ENCODE results near the gene ATP6V0E2.

ATP6V0E2 gene

DNA sequence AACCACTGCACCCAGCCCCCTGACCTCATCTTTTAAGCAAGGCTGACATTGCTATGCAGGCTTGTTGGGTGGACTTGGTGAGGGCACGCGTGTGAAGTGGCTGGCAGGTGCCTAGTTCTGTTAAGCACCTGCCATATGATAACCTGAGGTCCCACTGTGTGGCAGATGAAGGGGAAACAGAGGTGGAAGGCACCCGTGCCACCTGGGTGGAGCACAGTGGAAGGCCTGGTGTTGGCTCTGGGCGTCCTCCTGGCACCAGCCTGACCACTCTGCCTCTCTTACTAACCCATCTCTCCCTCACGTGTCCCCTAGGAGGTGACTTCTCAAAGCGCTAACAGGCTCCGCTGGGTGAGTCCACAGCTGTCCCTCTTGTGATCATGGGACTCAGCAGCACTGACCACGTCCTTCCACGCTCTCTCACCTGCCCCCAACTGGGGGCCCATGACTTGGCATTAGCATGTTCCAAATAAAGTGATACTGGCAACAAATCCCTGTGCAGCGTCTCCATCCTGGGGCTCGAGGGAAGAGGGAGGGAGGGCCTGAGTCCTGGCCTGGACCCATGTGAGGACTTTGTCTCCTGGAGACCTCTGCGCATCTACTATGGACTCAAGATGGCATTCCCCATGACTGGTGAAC is 40.2 kb upstream of the ATP6V0E2 start:
- peak; percentile 13 for DNase-seq

DNA sequence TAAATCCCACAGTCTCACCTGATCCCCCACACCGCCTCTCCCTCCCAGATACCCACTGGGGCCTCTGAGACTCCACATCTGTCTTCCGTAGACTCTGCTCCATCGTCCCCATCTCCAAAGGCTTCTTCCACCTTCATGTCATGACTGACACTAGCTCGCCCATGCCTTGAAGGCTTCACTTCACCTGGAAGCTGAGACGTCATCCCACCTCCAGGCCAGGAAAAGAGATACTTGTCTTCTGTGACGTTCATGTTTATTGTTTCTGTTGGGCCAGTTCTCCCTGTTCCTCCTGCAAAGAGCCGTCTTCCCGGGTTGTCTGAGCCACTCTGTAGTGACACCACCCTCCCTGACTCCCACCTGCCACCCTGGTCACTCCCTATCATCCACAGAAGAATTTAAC is 39.2 kb upstream of the ATP6V0E2 start:
- H3K4me3 Mint-ChIP-seq = no peak overlapping the region
- no peaks in the 10 kb centered on the region for H3K9me3 Mint-ChIP-seq
- H3K36me3 Mint-ChIP-seq = peaks cover 6% of the 10 kb centered on the region
- H3K27me3 Mint-ChIP-seq = peaks cover 43% of the 10 kb centered on the region
- no peak overlapping the region for H3K27ac Mint-ChIP-seq
- CTCF ChIA-PET = no interaction called here
- peaks cover 17% of the 10 kb centered on the region for H3K4me1 Mint-ChIP-seq
- DNase-seq = peak; percentile 15

More for the DNA sequence above, 40.2 kb upstream of the ATP6V0E2 start:
- Mint-ChIP-seq H3K4me1 (peaks cover 8% of the 10 kb centered on the region), H3K4me3 (no peak overlapping the region), H3K36me3 (no peaks in the 10 kb centered on the region), H3K9me3 (no peaks in the 10 kb centered on the region), H3K27ac (no peak overlapping the region), H3K27me3 (peaks cover 43% of the 10 kb centered on the region)
- CTCF ChIA-PET = no interaction called here

DNA sequence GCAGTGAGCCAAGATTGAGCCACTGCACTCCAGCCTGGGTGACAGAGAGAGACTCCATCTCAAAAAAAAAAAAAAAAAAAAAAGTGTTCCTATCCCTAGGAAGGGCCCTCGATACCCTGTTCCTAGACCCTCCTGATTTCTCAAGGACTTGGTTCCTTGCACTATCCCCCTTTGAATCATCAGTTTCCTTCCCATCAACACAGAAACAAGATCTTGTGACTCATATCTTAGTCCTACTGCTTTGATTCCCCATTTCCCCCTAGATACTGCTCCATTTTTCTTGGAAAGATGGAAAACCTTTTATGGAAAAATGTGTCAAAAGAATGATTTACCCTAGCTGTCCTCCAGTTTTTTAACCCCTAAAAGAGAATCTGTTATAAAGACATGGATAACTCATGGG is 37.3 kb upstream of the ATP6V0E2 start:
- no peak for DNase-seq
- CTCF ChIA-PET = no interaction called here
- Mint-ChIP-seq H3K27ac (no peak overlapping the region), H3K9me3 (no peaks in the 10 kb centered on the region), H3K27me3 (peaks cover 31% of the 10 kb centered on the region), H3K4me3 (no peak overlapping the region), H3K36me3 (peaks cover 8% of the 10 kb centered on the region), H3K4me1 (peaks cover 23% of the 10 kb centered on the region)

DNA sequence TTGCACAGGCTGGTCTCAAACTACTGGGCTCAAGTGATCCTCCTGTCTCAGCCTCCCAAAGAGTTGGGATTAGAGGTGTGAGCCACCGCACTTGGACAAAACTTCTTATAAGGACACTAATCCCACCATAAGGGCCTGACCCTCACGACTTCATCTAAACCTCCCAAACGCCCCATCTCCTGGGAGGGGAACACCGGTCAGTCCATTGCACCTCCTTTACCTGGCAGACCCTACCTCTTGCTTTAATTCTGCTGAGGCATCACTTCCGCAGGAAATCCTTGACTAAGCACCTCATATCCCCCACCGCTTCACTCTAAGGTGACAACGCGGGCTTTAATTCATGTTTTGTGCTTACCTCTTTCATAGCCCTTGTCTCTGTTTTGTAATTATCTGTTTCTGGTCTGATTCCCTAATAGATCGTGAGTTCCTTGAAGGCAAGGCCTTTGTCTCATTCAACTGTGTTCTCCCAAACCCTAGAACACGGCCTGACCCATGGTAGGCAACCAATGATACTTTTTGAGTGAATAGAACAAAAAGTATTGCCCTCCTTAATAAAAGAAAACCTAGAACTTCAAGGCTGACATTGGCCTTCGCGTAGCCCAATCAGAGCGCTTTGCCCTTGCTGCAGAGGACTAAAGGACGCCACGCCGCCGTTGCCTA is 36.1 kb upstream of the ATP6V0E2 start:
- CTCF ChIA-PET = interaction anchor here (0.7 to 2.1 kb wide), 6 partner anchors 12 to 50 kb away, joined by 3 to 10 read pairs (median 3); no protein-coding TSS in a partner anchor
- no peaks in the 10 kb centered on the region for H3K9me3 Mint-ChIP-seq
- peaks cover 23% of the 10 kb centered on the region for H3K4me1 Mint-ChIP-seq
- no peak overlapping the region for H3K27ac Mint-ChIP-seq
- peaks cover 9% of the 10 kb centered on the region for H3K36me3 Mint-ChIP-seq
- peaks cover 22% of the 10 kb centered on the region for H3K27me3 Mint-ChIP-seq
- peak; percentile 14 for DNase-seq
- H3K4me3 Mint-ChIP-seq = peak overlapping the region; percentile 85

DNA sequence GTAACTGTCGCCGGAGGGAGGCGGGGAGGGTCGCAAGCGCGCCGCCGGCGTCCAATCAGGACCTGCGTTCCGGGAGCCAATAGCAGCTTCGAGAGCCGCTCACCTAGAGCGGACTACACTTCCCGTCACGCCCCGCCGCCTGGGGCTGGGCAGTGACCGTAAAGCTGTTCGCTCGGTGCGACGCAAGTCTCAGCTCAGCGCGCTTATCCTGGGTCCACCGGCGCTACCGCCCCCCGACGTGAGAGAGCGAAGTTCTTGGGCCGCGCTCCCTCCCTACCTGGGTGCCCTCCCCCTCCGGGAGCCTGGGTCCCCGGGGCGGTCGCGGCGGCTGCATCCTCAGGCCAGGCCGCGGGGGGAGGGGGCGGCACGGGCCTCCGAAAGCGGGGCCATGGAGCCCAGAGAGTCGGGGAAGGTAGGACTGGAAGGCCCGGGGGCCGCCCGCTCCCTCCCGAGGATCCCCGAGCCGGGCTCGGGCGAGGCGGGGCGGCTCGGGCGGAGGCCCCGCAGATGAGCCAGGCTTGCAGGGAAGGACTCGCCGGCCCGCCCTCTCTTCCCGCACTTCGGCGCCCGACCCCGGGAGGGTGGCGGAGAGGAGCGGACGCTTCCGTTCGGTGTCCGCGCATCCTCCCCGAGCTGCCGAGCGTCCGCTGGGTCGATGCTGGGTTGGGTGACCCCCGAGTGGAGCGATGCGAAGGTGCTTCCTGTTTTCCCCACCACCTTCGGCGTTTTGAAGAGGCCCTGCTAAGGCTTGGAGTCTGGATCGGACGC is 35.4 kb upstream of the ATP6V0E2 start, which contains the start of gene ZNF862:
Gene ZNF862 (plus strand): TSS at position 152 of the 768 bp plus-strand sequence. CDS start 237 bp downstream, at position 389.
- DNase-seq = peak; percentile 98
- Mint-ChIP-seq H3K27ac (peak within 1 kb of the TSS; percentile 84), H3K4me1 (peaks cover 23% of the 10 kb centered on the region), H3K9me3 (no peaks in the 10 kb centered on the region), H3K27me3 (peaks cover 15% of the 10 kb centered on the region), H3K4me3 (peak within 1 kb of the TSS; percentile 85), H3K36me3 (peaks cover 9% of the 10 kb centered on the region)
- CTCF ChIA-PET = interaction anchor here (0.7 to 2.1 kb wide), 7 partner anchors 11 to 51 kb away, joined by 3 to 10 read pairs (median 3); no protein-coding TSS in a partner anchor

DNA sequence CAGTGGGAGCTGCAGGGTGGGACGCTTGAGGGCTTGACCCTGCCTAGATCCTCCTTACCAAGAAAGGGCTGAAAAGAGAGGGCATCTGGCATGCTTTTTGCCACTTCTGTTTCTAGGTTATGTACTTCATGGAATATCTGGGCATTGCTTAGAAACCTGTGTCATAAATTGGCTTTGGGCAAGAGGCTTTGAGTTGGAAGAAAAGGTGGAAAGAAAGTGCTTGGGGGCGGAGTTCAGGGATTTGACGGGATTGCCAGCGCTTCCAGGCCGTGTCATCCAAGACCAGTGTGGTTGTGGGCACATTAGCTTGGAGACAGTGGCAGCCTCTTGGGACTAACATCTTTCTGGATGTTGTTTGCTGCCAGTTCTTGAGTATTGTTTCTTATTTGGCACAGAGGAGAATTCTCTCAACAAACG is 34.8 kb upstream of the ATP6V0E2 start:
- Mint-ChIP-seq H3K4me3 (peak overlapping the region; percentile 85), H3K4me1 (peaks cover 25% of the 10 kb centered on the region), H3K27me3 (peaks cover 9% of the 10 kb centered on the region), H3K27ac (peak overlapping the region; percentile 43), H3K36me3 (peaks cover 10% of the 10 kb centered on the region), H3K9me3 (no peaks in the 10 kb centered on the region)
- no peak for DNase-seq
- CTCF ChIA-PET = interaction anchor here (1.4 to 2.1 kb wide), 3 partner anchors 11 to 44 kb away, joined by 5 to 10 read pairs (median 9); no protein-coding TSS in a partner anchor

DNA sequence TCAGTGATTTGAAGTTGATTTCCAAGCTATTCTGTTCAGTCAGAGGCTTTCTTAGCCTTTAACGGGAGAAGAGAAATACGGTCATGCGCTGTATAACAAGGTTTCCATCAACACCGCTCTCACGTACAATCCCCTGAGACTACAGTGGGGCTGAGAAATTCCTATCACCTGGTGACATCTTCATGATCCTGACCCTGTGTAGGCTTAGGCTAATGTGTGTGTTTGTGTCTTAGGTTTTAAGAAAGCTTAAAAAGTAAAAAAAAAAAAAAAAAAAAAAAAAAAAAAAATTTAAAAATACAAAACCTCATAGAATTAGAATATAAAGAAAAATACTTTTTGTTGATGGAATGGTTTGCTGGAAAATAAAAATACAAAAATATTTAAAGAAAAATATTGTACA is 33.8 kb upstream of the ATP6V0E2 start:
- Mint-ChIP-seq H3K27me3 (peaks cover 4% of the 10 kb centered on the region), H3K9me3 (no peaks in the 10 kb centered on the region), H3K4me3 (peak overlapping the region; percentile 85), H3K36me3 (peaks cover 14% of the 10 kb centered on the region), H3K27ac (no peak overlapping the region), H3K4me1 (peaks cover 27% of the 10 kb centered on the region)
- CTCF ChIA-PET = interaction anchor here (0.6 to 2.1 kb wide), 5 partner anchors 9 to 154 kb away, joined by 3 to 10 read pairs (median 9); no protein-coding TSS in a partner anchor
- no peak for DNase-seq

DNA sequence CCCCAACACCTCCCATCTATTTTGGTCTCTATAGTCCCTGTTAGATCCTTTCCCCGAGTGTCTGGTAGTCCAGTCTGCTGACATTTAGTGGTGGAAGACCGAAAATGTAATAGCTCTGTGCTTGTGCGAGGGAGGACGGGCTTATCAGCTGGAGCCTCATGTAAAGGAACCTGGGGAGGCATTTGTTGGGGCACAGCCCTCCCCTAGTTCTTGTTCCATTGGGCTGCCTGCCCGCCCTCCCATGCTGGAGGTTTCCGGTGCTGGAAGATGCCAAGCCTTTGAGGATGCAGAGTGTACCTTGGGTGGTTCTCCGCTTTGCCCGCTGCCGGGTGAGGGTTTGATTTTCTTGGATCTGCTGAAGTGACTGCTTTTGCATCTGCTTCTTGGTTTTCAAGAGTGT is 30.2 kb upstream of the ATP6V0E2 start:
- Mint-ChIP-seq H3K27me3 (no peaks in the 10 kb centered on the region), H3K36me3 (peaks cover 31% of the 10 kb centered on the region), H3K9me3 (no peaks in the 10 kb centered on the region), H3K4me3 (no peak overlapping the region), H3K27ac (no peak overlapping the region), H3K4me1 (peaks cover 23% of the 10 kb centered on the region)
- peak; percentile 13 for DNase-seq
- CTCF ChIA-PET = no interaction called here

DNA sequence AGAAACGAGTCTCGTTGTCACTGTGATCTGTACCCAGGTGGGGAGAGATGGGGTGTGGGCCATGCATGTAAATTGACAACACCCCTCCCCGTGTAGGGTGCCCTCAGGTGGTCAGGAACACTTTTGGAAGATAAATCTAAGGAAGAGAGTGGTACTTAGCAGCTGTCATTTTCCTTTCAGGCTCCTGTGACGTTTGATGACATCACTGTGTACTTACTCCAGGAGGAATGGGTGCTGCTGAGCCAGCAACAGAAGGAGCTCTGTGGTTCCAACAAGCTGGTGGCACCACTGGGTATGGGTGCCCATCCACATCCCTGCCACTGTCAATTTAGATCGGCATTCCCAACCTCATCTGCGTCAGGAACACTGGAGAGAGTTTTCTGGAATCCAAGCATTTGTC is 29.3 kb upstream of the ATP6V0E2 start:
- Mint-ChIP-seq H3K9me3 (no peaks in the 10 kb centered on the region), H3K27ac (no peak overlapping the region), H3K36me3 (peaks cover 28% of the 10 kb centered on the region), H3K27me3 (no peaks in the 10 kb centered on the region), H3K4me1 (peaks cover 16% of the 10 kb centered on the region), H3K4me3 (no peak overlapping the region)
- DNase-seq = peak; percentile 11
- CTCF ChIA-PET = no interaction called here

DNA sequence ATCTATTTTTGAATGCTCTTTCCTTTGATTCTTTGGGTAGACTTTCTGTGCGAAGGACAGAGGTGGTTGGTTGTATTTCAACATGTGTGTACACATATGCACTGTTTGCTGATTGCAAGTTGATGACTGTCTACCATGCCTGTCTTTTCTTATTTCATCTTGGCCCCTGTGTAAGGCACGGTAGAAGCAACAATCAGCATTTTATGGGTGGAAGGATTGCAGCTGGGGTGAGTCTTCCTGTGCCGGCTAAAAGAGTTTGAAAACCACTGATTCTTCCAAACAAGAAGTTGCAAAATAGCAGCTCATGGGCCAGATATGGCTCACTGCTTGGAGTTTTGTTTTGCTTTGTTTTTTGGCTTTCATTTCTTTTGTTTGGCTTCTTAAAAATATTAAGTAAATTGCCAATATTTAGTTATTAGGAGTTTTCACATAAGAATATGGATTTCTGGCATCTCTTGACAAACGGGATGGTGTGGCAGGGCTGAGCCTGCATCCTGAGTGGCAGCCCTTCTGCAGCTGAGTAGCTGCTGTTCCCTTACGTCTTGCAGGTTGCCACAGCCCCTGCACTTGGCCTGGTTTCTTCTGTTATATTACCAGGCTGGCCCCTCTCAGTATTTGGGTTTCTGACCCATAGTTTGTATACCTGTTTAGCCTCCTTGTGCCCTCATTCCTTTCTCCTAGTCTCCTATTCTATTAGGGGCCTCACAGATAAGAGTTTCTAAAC is 28.4 kb upstream of the ATP6V0E2 start:
- Mint-ChIP-seq H3K27ac (no peak overlapping the region), H3K27me3 (no peaks in the 10 kb centered on the region), H3K4me3 (no peak overlapping the region), H3K9me3 (no peaks in the 10 kb centered on the region), H3K4me1 (peaks cover 14% of the 10 kb centered on the region), H3K36me3 (peaks cover 30% of the 10 kb centered on the region)
- peak; percentile 11 for DNase-seq
- CTCF ChIA-PET = no interaction called here

DNA sequence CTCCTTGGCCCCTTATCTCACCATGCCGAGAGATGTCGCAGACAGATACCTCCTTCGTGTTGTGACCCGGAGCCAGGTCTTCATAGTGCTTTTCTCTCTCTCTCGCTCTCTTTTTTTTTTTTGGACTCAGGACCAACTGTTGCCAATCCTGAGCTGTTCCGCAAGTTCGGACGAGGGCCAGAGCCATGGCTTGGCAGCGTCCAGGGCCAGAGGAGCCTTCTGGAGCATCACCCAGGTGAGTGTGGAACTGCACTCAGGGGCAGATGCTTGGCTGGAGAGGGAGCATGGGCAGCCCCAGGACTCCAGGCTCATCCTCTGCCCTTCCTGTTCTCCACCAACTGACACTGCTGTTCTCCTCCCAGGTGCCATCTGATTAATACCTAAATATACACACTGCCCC is 27.7 kb upstream of the ATP6V0E2 start:
- H3K4me3 Mint-ChIP-seq = no peak overlapping the region
- peaks cover 32% of the 10 kb centered on the region for H3K36me3 Mint-ChIP-seq
- H3K4me1 Mint-ChIP-seq = peaks cover 12% of the 10 kb centered on the region
- no peak for DNase-seq
- no peak overlapping the region for H3K27ac Mint-ChIP-seq
- no peaks in the 10 kb centered on the region for H3K9me3 Mint-ChIP-seq
- CTCF ChIA-PET = no interaction called here
- H3K27me3 Mint-ChIP-seq = no peaks in the 10 kb centered on the region

DNA sequence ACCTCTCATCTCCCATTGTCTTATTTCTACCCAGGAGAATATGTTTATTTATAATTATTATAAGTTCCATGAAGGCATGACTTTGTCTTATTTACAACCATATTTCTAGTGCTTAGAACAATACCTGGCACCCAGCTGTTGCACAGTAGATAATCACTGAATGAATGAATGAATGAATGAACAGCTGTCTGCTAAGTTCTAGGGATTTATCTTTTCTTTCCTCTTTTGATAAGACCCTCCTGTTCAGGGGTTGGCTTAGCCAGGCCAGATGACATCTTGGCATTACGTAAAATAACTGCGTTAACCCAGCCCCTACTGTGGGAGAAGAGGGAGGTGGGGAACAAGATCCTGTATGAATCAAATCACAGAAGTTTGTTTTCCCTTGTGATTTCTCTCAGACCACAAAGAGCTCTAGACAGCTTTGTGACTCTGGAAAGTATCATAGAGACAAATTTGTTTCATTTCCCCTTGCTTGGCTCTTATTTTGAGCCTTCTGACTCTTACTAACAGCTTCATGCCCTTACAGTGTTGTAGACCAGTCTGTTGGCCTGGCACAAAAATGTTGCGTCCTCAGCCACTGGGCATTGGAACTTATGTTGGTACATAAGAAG is 27.2 kb upstream of the ATP6V0E2 start:
- H3K4me1 Mint-ChIP-seq = peaks cover 12% of the 10 kb centered on the region
- no peak for DNase-seq
- CTCF ChIA-PET = interaction anchor here (1.0 kb wide), 1 partner anchor 37 kb away, joined by 3 read pairs; no protein-coding TSS in a partner anchor
- no peaks in the 10 kb centered on the region for H3K9me3 Mint-ChIP-seq
- H3K27ac Mint-ChIP-seq = no peak overlapping the region
- H3K36me3 Mint-ChIP-seq = peaks cover 32% of the 10 kb centered on the region
- H3K27me3 Mint-ChIP-seq = no peaks in the 10 kb centered on the region
- no peak overlapping the region for H3K4me3 Mint-ChIP-seq

DNA sequence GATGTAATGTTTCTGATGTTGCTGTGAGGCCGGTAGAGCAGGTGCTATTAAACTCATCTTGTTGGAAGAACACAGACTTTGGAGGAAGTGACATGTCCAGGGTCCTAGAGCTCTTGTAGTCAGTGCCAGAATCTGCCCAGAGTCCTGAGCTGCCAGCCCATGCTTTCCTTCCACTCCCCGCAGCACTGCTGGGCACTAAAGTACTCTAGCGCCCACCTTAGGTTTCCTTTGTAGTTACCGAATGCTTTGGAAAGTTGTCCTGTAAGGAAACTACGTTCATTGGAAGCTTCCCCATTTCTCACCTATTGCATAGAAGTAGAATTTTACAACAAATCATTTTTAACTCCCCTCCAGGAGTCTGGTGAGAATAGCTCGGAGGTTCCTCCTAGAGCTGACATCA is 24.6 kb upstream of the ATP6V0E2 start:
- Mint-ChIP-seq H3K27ac (no peak overlapping the region), H3K9me3 (no peaks in the 10 kb centered on the region)

More for the DNA sequence above, 24.6 kb upstream of the ATP6V0E2 start:
- H3K4me1 Mint-ChIP-seq = peaks cover 11% of the 10 kb centered on the region
- CTCF ChIA-PET = interaction anchor here (2.0 to 3.0 kb wide), 3 partner anchors 9 to 34 kb away, joined by 5 to 9 read pairs (median 6); partner anchors contain the start of gene ZNF862
- H3K36me3 Mint-ChIP-seq = peaks cover 36% of the 10 kb centered on the region
- H3K27me3 Mint-ChIP-seq = no peaks in the 10 kb centered on the region
- DNase-seq = no peak
- no peak overlapping the region for H3K4me3 Mint-ChIP-seq

Data from activated naive CD4-positive, alpha-beta T cell treated with anti-CD3 and anti-CD28 coated beads, Interleukin-2, amount 10 ng/mL, durations not matched to agents 7 days and 5 days (primary cell).